Activated T-helper 1 cell treated with anti-CD3 and anti-CD28 coated beads, Interleukin-2, amount 50 U/mL, for 16 hours (primary cell): ENCODE data around the gene MUC12.
"Not testable (repeated sequence)": the region's sequence is repeated elsewhere in the genome, so short reads cannot be mapped to it uniquely, and the experiment has no call there.

Experiments
- DNase-seq, 2 donors: peaks; one replicate each; pipeline ENCODE4 v3.0.0-alpha.2; 2020; ENCODE audit warnings: low read depth in 1 of 2, low spot score in 1 of 2

The MUC12 gene, protein sequence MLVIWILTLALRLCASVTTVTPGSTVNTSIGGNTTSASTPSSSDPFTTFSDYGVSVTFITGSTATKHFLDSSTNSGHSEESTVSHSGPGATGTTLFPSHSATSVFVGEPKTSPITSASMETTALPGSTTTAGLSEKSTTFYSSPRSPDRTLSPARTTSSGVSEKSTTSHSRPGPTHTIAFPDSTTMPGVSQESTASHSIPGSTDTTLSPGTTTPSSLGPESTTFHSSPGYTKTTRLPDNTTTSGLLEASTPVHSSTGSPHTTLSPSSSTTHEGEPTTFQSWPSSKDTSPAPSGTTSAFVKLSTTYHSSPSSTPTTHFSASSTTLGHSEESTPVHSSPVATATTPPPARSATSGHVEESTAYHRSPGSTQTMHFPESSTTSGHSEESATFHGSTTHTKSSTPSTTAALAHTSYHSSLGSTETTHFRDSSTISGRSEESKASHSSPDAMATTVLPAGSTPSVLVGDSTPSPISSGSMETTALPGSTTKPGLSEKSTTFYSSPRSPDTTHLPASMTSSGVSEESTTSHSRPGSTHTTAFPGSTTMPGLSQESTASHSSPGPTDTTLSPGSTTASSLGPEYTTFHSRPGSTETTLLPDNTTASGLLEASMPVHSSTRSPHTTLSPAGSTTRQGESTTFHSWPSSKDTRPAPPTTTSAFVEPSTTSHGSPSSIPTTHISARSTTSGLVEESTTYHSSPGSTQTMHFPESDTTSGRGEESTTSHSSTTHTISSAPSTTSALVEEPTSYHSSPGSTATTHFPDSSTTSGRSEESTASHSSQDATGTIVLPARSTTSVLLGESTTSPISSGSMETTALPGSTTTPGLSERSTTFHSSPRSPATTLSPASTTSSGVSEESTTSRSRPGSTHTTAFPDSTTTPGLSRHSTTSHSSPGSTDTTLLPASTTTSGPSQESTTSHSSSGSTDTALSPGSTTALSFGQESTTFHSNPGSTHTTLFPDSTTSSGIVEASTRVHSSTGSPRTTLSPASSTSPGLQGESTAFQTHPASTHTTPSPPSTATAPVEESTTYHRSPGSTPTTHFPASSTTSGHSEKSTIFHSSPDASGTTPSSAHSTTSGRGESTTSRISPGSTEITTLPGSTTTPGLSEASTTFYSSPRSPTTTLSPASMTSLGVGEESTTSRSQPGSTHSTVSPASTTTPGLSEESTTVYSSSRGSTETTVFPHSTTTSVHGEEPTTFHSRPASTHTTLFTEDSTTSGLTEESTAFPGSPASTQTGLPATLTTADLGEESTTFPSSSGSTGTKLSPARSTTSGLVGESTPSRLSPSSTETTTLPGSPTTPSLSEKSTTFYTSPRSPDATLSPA (N-terminal part only)

DNA sequence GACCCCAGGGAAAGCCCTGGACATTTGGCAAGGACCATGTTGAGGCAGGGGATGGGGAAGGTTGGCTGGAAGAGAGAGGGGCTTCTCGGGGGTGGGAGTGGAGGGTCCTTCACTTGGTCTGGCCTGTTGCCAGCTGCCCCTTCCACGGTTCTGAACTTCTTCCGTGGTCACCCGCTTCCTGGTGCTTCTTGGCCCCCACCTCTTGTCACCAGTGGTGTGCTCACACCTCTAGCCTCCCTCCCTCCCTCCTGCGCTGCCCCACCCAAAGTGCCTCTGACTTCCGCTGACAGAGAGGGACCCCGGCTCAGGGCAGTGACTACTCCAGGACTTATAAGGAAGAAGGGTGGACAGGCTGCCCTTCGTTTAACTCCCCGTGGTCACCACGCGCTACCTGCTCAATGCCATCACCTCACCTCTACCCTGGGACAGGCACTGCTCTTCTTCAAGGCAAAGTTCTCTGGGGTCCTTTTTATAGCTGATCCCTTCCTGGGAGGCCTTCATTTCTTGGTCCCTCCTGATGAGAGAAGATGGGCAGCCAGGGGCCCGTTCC, at the start of gene MUC12:
TSS of gene MUC12 (plus strand) at position 500 of the 550 bp plus-strand sequence. CDS start 58 bp downstream, outside the sequence.
- DNase-seq, result no peak

DNA sequence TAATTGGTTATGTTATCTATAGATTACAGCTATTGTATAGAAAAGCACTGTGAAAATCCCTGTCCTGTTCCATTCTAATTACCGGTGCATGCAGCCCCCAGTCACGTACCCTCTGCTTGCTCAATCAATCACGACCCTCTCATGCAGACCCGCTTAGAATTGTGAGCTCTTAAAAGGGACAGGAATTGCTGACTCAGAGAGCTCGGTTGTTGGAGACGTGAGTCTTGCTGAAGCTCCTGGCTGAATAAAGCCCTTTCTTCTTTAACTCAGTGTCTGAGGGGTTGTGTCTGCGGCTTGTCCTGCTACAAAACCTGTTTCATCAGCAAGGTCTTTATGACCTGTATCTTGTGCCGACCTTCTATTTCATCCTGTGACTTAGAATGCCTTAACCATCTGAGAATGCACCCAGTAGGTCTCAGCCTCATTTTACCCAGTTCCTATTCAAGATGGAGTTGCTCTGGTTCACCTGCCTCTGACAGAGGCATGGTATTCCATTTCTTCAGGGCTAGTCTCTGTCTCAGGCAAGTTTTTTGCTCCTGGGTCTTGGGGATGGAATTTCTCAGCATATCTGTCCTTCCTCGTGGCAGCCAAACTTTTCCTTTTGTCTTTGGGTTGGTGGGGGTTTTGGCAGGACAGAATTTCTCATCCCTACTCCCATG, 49.5 kb upstream of the MUC12 start:
- not testable (repeated sequence) for DNase-seq

DNA sequence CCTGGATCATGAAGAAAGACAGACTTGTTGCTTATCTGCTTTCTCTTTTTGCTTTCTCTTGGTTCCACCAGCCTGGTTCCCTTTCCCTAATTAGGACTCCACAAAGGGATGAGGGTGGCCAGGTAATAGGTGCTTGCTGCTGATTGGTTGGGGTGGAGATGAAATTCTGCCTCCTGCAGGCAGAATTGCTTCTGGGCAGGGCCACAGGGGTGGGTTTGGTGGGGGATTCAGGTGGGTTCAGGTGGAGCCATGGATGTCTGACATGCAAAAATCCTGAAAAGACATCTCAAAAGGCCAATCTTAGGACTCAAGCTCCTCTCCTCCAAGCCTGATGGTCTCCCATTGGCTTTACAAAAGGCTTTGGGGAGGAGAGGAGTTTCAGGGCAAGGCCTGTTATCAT, 48.3 kb upstream of the MUC12 start:
- DNase-seq, result no peak

DNA sequence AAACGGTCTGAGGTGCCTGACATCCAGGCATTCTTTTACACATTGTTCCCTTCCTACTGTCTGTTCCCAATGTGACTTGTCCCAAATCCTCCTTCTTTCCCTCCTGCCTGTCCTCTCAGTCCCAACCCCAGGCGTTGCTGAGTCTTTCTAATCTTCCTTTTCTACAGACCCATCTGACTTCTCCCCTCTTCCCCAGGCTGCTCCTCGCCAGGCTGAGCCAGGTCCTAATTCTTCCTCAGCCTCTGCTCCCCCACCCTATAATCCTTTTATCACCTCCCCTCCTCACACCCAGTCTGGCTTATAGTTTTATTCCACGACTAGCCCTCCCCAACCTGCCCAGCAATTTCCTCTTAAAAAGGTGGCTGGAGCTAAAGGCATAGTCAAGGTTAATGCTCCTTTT, 45.7 kb upstream of the MUC12 start:
- DNase-seq, result not testable (repeated sequence)

DNA sequence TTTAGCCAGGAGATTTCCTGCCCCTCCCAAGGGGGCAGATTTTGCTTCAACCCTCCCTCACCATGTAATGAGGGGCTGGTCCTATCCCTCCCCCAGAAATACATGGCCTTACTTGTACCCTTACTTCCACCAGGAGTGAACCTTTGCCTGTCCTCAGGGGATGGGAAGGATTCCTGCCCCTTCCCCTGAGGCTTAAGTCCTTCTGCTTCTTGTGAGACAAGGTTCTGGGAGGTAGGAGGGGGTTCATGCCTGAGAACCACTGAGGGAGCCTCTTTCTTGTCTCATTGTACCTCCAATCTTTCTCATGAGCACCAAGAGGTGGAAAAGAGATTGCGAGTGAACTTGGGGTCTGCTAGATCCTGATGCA, 39.6 kb upstream of the MUC12 start:
- DNase-seq, result no peak

DNA sequence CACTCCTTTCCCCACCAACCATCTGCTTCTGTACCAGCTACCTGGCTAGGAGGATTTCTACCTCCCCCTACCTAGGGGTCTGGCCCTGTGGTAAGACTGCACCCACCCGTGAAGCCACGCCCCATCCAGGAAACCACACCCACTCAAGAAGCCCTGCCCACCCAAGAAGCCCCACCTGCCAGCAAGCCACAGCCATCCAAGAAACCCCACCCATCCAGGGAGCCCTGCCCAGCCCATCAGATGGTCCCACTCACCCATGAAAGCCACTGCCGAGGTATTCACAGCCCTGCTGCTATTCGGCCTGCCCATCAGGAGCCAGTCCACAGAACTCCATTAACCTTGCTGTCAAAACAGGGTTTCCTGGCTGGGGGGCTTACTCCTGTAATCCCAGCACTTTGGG, 35.6 kb upstream of the MUC12 start:
- no peak for DNase-seq

DNA sequence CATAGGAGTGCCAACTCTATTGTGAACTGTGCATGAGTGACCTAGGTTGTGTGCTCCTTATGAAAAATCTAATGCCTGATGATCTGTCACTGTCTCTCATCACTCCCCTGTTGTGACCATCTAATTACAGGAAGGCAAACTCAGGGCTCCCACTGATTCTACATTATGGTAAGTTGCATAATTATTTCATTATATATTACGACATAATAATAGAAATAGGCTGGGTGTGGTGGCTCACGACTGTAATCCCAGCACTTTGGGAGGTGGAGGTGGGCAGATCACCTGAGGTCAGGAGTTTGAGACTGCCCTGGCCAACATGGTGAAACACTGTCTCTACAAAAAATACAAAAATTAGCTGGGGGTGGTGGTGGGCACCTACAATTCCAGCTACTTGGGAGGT, 34.0 kb upstream of the MUC12 start:
- not testable (repeated sequence) for DNase-seq

DNA sequence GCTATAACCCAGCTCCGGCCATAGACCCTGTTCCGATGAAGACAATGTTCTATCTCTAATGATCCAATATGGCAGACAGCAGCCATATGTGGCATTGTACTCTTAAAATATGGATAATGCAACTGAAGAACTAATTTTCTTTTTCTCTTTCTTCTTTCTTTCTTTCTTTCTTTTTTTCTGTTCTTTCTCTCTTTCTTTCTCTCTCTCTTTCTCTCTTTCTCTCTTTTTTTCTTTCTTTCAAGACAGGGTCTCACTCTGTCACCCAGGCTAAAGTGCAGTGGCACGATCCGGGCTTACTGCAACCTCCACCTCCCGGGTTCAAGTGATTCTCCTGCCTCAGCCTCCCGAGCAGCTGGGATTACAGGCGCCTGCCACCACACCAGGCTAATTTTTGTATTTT, 33.2 kb upstream of the MUC12 start:
- not testable (repeated sequence) for DNase-seq

DNA sequence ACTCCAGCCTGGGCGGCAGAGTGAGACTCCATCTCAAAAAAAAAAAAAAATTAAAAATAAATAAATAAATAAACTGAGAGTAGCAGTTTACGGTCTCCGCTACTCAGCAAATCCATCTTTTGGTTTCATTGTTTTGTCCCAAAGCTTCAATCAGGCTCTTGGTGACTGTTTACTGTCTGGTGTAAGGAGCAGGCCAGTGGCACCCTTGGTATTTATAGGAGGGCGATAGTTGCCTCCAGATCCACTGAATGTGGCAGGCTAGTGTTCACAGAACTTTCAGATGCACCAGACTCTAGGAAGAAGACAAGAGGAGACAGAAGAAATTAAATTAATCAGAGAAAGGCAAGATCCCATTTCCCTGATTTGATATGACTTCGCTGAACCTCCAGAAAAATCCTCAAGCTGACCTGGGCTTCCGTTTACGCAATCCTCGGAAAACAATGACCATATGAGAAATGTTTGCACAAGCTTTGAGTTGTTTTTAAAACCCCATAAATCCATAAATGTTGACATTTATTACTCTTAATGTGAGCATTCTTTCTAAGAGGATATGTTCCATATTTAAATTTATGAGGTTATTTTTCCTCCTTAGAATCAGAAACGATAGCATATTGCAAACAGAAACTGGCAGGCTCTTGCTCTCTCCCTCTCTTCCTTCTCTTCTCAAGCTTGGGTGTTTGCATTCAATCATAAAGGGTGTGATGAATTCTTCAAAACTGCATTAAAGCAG, 27.2 kb upstream of the MUC12 start:
- DNase-seq, result no peak

DNA sequence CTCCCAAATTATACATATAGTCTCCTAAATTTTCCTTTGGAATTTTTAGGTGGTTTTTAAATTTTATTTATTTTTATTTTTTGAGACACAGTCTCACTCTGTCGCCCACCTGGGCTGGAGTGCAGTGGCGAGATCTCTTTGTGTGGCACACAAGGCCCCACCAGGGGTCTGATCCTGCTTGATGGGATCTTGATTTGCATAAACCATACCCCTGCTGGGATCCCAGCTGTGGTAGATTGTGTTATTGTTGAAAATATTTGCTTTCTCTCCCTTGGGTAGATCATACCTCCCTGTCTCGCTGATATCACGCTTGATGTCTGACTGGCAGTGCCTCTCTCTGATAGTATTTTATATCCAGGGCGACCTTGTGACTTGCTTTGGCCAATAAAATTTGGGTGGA, 25.7 kb upstream of the MUC12 start:
- DNase-seq, result no peak

DNA sequence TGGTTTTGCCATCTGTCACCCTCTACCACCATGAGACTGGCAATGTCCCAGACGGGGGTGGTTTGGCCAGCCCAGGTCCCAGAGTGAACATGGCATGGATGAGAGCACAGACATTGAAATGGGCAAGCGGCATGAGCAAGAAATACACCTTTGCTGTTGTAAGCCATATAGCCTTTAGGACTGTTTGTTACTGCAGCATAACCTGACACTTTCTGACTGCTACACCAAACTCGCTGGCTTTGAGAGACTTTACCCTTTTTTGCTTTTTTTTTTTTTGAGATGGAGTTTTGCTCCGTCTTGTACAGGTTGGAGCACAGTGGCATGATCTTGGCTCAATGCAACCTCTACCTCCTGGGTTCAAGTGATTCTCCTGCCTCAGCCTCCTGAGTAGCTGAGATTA, 25.2 kb upstream of the MUC12 start:
- no peak for DNase-seq

DNA sequence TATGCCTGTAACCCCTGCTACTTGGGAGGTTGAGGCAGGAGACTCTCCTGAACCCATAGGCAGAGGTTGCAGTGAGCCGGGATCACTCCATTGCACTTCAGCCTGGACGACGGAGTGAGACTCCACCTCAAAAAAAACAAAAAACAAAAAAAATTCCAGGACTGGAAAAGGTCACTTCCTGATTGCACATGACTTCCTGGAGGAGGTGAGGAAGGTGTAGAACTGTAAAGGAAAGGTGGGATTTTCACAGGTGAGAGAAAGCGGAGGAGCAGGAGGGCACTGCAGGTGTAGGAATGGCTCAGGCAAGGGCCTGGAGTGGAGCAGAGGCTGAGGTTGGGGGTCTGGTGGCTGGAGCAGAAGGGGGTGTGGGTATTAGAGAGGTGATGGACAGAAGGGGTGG, 23.3 kb upstream of the MUC12 start:
- DNase-seq, result no peak

DNA sequence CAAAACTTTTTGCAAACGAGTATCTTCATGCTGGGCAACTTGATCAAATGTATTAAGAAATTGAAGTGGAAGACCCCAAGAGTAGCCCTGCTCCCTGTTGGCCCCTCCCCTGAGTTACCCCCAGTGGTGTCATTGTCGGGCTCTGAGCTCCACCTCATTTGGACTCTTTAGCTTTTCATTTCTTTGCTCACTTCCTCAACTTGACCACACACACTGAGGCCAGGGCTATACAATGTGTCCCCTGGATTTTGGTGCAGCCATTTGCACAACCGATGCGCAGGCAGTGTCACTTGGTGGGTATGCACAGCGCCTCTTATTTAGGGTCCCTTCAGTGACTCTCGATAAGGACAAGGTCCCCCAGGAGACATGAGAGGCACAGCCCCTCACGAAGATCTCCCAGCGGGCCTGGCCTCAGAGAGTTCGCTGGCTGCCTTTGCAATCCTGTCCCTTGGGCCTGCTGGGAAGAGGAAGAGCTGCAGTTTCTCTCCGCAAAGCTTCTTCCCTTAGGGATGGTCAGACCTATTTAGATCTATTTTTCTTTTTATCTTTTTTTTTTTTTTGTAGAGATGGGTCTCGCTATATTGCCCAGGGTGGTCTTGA, 22.5 kb upstream of the MUC12 start:
- no peak for DNase-seq

DNA sequence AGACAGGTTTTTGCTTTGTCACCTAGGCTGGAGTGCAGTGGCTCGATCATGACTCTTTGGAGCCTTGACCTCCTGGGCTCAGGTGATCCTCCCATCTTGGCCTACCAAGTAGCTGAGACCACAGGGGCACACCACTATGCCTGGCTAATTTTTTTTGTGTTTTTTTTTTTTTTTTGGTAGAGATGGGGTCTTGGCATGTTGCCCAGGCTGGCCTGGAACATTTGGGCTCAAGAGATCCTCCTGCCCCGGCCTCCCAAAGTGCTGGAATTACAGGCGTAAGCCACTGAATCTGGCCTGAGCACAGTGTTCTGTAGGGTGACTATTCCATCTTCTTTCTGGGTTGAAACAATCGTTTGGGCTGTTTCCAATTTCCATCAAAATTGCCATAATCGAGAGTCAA, 21.6 kb upstream of the MUC12 start:
- DNase-seq, result no peak

DNA sequence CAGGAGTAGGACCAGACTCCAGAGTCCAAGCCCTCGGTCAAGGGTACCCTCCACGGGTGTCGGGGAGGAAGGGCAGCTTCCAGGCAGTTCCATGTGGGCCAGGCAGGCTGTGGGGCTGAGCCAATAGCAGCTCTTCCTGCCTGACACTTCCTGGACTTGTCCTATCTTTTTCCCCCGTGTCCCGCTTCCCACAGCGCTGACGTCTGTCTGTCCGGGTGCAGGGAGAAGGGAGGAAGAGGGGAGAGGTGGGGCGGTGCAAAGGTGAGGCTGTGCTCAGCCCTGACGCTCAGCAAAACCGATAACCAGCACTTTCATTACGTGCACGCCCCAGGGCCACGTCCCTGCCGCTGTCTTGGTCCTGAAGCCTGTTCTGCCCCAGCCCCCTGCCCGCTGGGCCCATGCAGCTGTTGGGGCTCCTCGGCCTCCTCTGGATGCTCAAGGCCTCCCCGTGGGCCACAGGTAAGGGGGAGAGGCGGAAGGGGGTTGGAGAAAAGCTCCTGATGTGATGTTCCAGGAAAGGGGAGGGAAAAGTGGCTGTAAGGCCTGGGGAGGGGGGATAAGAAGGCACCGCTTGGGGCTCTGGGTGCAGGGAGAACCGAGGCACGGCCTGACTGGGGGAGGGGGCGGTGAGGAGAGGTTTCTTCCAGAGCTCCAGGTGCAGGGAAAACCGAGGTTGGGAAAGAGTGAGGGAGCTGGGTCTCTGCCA, 20.0 kb upstream of the MUC12 start, which contains the start of gene MUC3A:
TSS of gene MUC3A (plus strand) at position 308 of the 706 bp plus-strand sequence. CDS start at position 399, 91 bp downstream.
- no peak for DNase-seq

DNA sequence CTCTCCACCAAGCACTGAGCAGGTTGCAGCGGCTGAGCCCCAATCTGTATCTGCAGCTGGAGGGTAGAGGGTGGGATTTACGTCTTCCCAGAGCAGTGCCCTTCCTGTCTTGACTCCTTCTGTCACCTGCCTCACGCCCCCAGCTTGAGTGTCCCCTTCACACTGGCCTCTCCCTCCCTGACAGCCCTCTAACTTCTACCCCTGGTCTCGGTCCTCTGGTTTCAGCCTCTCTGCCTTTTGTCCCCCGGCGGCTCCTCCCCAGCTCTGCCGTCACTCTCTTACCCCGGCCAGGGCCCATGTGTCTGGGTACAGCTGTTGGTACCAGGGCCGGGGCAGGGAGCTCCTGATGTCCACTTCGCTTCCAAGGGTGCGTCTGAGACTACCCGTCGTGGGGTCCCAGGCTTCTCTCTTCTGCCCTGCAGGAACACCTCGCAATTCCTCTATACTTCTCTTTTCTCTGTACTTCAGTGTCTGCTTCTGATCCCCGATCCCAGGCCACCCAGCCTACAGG, 19.4 kb upstream of the MUC12 start:
- DNase-seq, result no peak

DNA sequence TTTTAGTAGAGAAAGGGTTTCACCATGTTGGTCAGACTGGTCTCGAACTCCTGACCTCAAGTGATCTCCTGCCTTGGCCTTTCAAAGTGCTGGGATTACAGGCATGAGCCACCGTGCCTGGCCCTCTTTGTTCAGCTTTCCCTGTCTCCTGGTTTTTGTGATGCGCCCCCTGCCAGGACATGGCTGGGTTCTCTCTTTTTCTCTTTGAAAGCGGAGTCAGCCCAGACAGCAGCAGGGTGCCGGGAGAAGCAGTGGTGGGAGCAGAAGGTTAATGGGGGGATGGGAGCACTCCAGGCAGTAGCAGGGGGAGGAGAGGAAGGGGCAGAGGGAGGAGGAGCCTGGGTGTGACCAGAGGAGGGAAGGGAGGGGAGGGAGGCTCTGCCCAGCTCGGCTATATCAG, 18.2 kb upstream of the MUC12 start:
- no peak for DNase-seq

DNA sequence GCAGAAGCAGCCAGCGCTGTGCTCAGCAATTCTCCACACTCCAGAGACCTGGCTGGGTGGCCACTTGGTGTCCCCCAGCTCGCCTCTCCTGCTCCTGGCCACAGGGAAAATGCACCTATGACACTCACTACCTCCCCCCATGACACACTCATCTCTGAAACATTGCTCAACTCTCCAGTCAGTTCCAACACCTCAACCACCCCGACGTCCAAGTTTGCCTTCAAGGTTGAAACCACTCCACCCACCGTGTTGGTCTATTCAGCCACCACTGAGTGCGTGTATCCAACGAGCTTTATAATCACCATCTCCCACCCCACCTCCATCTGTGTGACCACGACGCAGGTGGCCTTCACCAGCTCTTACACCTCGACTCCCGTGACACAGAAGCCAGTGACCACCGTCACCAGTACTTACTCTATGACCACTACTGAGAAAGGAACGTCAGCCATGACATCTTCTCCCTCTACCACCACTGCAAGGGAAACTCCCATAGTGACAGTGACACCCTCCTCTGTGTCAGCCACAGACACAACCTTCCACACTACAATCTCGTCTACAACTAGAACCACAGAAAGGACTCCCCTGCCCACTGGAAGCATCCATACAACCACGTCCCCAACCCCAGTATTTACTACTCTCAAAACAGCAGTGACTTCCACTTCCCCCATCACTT, 17.3 kb upstream of the MUC12 start:
- DNase-seq, result no peak
